Renal cortical epithelial cell (primary cell): ENCODE data around the gene LONRF2. TPM values are rescaled to one million over a fixed set of nuclear protein-coding genes. Genes with fewer than 3 reads are reported as not detected.

Experiments
- DNase-seq: peaks from one replicate; pipeline ENCODE4 v3.0.0-alpha.2; 2011; ENCODE audit warnings: low read depth
- total RNA-seq: library from RNA; depleted of rRNA; stranded (reverse); fragments of >200 nt; gene quantifications from 2 replicates; pipeline ENCODE4 v1.2.3, GENCODE V29; 2014

LONRF2 gene
- total RNA-seq, 1 donor from 2014 or later, result 0.35 TPM

GRCh38 chr2:100275200-100275589 is 47.1 kb downstream of the LONRF2 start:
- DNase-seq, result no peak

GRCh38 chr2:100274566-100275199 is 47.6 kb downstream of the LONRF2 start:
- no peak for DNase-seq

DNA sequence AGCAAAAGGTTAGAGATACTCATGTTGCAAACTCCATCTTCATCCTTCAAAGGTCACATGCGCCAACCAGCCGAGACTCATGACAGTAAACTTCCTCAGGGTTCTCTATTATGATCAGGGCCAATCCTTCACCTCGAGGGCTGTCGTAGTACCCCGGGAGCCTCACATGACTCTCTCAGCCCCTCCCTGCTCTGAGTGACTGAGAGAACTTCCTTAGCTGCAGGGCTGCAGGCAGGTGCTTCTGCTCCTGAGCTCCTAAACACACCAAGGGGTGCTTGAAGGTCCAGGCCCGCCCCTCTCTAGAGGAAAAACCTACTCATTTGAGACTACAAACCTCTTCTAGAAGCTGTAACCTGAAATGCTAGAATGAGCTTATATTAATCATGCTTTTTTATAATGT is 48.2 kb downstream of the LONRF2 start:
- no peak for DNase-seq

GRCh38 chr2:100273387-100273786 is 48.9 kb downstream of the LONRF2 start:
- DNase-seq, result no peak

- no peak for DNase-seq
Measured at GRCh38 chr2:100272841-100273329, 49.4 kb downstream of the LONRF2 start.

GRCh38 chr2:100271210-100271609 is 51.1 kb downstream of the LONRF2 start:
- no peak for DNase-seq

- DNase-seq, result no peak
Measured at GRCh38 chr2:100270381-100271146, 51.7 kb downstream of the LONRF2 start.

DNA sequence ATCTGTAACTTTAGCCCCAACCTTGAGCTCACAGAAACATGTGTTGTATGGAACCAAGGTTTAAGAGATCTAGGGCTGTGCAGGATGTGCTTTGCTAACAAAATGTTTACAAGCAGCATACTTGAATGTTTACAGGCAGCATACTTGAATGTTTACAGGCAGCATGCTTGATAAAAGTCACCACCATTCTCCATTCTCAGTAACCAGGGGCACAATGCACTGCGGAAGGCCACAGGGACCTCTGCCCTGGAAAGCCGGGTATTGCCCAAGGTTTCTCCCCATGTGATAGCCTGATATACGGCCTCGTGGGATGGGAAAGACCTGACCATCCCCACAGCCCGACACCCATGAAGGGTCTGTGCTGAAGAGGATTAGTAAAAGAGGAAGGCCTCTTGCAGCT is 52.4 kb downstream of the LONRF2 start:
- DNase-seq, result no peak

GRCh38 chr2:100268986-100269385 is 53.3 kb downstream of the LONRF2 start:
- DNase-seq, result no peak

DNA sequence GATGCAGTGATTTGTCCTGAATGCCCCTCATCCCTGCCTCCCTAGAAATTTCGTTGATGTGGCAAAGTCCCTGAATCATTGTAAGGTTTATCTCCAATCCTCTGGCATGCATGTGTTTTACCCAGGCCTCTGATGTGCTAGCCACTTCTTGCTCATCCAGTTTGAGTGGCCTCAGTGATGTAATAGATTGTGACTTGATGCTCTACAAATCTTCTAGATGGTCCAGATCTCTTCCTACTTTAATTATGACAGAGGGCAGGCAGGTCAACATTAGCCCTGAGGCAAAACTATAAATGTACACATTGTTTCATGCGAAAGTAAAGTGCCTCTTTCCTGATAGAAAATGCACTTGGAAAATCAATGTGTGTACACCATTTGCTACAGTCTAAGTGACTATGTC is 54.5 kb downstream of the LONRF2 start:
- DNase-seq, result no peak

GRCh38 chr2:100266126-100266525 is 56.2 kb downstream of the LONRF2 start:
- no peak for DNase-seq

DNA sequence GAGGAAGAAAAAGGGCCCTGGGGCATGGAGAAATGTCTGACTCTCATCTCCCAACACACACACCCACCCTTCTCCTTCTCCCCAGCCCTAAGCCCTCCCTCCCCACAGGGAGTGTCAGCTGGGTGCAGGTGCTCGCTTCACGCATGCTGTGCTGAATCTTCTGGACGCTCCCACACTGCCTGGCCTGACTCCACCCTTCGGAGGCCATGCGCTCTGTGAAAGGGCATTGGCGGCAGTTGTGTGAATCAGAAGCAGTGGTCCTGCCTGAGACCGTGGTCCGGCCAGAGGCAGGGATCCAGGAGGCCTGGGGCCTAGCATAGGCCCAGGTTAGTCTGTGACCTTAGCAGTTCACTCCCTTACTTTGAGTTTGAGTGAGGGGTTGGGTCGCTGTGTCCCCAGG is 57.1 kb downstream of the LONRF2 start:
- DNase-seq, result no peak

GRCh38 chr2:100264651-100265050 is 57.6 kb downstream of the LONRF2 start:
- DNase-seq, result no peak

GRCh38 chr2:100264121-100264520 is 58.2 kb downstream of the LONRF2 start:
- DNase-seq, result no peak

GRCh38 chr2:100262555-100263320 is 59.6 kb downstream of the LONRF2 start:
- peak; percentile 33 for DNase-seq

DNA sequence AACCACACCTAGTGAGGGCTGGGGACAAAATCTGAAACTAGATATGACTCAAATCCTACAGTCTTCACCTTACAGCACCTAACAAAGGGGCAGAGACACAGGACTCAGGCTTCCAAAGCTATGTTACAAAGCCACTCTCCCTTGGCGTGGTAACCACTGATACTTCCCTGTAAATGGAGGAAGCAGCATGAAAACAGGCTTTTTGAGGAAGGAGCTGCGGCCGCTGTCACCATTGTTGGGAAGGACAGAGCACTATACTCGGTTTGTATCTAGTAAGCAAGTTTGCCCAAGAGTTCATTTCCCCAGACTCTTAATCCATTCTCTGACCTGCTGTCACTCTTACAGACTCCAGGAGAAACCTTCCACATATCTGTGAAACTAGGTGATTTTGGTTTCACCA is 60.3 kb downstream of the LONRF2 start:
- DNase-seq, result no peak

DNA sequence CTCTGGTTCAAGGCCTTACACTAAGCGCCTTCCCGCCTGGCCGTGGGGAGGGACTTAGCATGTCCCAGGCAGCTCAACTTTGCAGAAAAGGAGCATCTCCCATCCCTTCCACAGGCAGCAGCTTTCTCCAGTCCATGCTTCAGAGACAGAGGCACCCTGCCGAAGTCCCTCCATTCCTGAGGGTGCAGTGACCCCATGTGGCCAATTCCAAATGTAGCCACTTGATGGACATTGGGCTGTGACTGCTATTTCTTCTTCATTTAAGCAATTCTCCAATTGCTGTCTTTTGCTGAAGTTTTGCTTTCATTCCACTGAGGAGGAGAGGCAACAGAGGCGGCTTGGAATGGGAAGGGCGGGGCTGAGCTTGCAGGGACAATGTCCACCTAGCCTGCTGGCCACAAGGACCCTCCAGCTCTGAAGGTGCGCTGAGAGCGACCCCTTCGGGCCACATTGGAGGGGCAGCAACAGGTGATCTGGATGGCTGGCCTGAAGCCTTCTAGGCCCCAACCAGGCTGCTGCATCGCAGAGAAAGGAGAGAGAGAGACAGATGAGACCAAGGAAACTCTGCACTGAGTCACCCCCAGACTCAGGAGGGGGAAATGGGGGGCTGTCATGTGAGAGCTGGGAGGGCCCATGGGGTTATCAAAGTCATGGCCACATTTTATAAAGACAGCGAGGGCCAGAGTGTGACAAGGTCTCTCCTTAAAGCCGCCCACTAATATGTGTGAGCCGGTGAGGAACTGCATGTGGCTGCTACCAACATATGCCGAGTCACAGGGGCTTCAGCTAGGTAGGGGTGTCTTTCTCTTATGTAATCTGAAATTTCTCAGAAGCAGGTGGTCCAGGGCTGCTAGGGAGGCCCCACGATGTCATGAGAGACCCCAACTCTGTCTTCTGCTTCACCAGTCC is 61.3 kb downstream of the LONRF2 start:
- peak; percentile 62 for DNase-seq

DNA sequence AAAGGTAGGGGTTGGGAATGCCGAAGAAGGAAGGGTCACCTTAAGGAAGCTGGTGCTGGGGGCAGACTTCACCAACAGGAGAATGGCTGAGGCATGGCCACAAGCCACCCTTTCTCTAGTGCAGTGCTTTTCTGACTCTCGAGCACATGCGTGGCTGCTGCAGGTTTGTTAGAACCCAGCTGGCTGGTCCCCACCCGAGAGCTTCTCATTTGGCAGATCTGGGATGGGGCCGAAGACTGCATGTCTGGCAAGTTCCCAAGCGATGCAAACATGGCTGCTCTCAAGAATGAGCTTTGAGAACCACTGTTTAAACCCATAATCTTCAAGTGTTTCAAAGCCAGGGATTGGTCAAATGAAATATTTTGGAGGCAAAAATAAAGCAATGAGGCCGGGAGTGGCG is 63.2 kb downstream of the LONRF2 start:
- no peak for DNase-seq

GRCh38 chr2:100257939-100258338 is 64.4 kb downstream of the LONRF2 start:
- peak; percentile 33 for DNase-seq

DNA sequence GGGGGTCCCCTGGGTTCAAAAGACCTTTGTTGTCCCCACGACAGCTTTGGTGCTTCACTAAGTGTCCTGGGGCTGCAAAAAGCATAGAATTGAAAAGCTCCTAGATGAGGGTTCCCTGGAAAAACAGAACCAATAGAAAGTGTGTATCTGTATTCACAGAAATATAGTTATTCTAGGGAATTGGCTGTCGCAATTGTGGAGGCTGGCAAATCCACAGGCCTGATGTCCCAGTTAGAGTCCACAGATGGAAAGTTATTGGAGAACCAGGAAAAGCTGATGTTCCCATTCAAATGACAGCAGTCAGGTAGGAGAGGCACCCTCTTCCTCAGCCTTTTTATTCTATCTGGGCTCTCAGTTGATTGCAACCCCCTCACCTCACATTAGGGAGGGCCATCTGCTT is 65.5 kb downstream of the LONRF2 start:
- DNase-seq, result no peak

DNA sequence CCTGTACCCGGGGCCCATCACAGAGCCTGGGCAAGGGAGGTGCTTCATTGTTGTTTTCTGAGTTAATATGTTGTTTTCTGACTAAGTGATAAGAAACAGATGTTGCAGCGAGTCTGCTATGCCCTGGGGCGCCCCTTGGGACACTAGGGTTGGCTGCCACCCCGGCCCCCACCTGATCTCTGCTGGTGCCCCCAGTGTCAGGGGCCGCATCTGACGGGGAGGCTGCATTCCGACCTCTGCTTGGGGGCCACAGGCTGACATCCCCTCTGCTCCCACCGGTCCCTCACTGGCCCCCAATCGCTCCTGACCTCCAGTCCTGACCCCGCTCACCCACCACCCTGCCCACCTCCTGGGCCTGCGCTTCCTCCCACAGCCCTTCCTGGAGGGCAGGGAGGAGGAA is 65.9 kb downstream of the LONRF2 start:
- DNase-seq, result no peak
